ENCODE data around the gene ERGIC1. TPM values are rescaled to one million over a fixed set of nuclear protein-coding genes. Genes with fewer than 3 reads are reported as not detected.
"Not testable (repeated sequence)": the region's sequence is repeated elsewhere in the genome, so short reads cannot be mapped to it uniquely, and the experiment has no call there.

ERGIC1 gene
- total RNA-seq, 1 donor from 2014 or later = 105 TPM

DNA sequence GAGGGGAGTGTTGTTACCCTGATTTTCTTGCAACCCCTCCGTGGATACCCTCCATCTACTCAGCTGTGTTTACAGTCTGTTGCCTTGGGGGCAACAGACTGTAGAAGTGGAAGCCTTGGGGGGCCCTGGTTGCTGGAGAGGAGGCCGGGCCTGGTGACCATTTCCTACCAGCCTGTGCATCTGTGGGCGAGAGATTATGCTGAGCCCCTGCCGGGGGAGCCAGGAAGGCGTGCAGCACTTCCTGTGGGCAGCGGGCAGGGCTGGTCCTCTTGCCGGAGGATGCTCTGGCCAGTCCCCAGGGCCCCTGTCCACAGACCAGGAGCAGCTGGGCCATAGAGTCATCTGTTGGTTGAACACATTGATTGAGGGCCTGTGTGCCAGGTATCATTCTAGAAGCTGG, 11.1 kb downstream of the ERGIC1 start:
- Histone ChIP-seq H3K27me3 (ENCODE audit: control insufficient read depth, insufficient read depth, low read length) (no peaks in the 10 kb centered on the region), H3K36me3 (ENCODE audit: control insufficient read depth, insufficient read depth, low read length) (peaks cover 8% of the 10 kb centered on the region), H3K4me3 (ENCODE audit: low read depth, low read length) (no peak overlapping the region)
- DNase-seq (ENCODE audit: low read depth) = no peak
- TF ChIP-seq CTCF (IDR thresholded peaks at IDR 0.05; ENCODE audit: insufficient read depth, low read length, severe bottlenecking) = no peak
- FAIRE-seq = no peak

DNA sequence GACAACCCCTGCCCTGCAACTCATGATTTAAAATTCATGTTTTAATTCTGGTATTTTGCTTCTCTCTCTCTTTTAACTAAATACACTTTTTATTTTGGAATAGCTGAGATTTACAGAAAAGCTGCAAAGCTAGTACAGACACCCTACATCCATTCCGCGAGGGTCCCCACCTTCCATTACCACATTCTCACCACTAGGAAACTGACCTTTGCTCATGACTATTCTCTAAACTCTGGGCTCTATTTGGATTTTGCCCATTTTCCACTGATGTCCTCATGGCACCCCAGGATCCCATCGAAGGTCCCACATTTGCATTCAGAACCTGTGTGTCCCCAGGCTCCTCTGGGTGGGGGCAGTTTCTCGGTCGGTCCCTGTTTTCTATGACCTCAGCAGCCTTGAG, 11.5 kb downstream of the ERGIC1 start:
- Histone ChIP-seq H3K36me3 (ENCODE audit: control insufficient read depth, insufficient read depth, low read length) (peaks cover 8% of the 10 kb centered on the region), H3K4me3 (ENCODE audit: low read depth, low read length) (no peak overlapping the region), H3K27me3 (ENCODE audit: control insufficient read depth, insufficient read depth, low read length) (no peaks in the 10 kb centered on the region)
- FAIRE-seq (no peak), DNase-seq (ENCODE audit: low read depth) (no peak)
- TF ChIP-seq CTCF (IDR thresholded peaks at IDR 0.05; ENCODE audit: insufficient read depth, low read length, severe bottlenecking) = no peak

GRCh38 chr5:172846249-172846648, 12.2 kb downstream of the ERGIC1 start:
- Histone ChIP-seq H3K27me3 (ENCODE audit: control insufficient read depth, insufficient read depth, low read length) (no peaks in the 10 kb centered on the region), H3K4me3 (ENCODE audit: low read depth, low read length) (no peak overlapping the region), H3K36me3 (ENCODE audit: control insufficient read depth, insufficient read depth, low read length) (peaks cover 6% of the 10 kb centered on the region)
- TF ChIP-seq CTCF (IDR thresholded peaks at IDR 0.05; ENCODE audit: insufficient read depth, low read length, severe bottlenecking) = no peak
- DNase-seq (ENCODE audit: low read depth) (peak; percentile 34), FAIRE-seq (no peak)

- no peak overlapping the region for H3K4me3 ChIP-seq (ENCODE audit: low read depth, low read length)
- no peak for DNase-seq (ENCODE audit: low read depth)
- TF ChIP-seq CTCF (IDR thresholded peaks at IDR 0.05; ENCODE audit: insufficient read depth, low read length, severe bottlenecking) = no peak
- no peaks in the 10 kb centered on the region for H3K27me3 ChIP-seq (ENCODE audit: control insufficient read depth, insufficient read depth, low read length)
- peaks cover 6% of the 10 kb centered on the region for H3K36me3 ChIP-seq (ENCODE audit: control insufficient read depth, insufficient read depth, low read length)
- FAIRE-seq = no peak
Observed at GRCh38 chr5:172846677-172847076, 12.6 kb downstream of the ERGIC1 start.

DNA sequence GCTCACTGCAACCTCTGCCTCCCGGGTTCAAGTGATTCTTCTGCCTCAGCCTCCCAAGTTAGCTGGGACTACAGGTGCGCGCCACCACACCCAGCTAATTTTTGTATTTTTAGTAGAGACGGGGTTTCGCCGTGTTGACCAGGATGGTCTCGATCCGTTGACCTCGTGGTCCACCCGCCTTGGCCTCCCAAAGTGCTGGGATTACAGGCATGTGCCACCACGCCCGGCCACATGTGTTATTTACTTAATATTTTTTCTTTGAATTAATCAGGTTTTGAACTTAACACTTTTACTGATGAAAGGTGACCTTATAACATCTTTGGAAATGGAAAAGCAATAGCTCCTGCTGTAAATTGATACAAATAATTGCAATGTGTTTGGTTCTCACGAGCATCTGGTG, 13.5 kb downstream of the ERGIC1 start:
- H3K36me3 ChIP-seq (ENCODE audit: control insufficient read depth, insufficient read depth, low read length); FAIRE-seq; H3K27me3 ChIP-seq (ENCODE audit: control insufficient read depth, insufficient read depth, low read length); DNase-seq (ENCODE audit: low read depth); H3K4me3 ChIP-seq (ENCODE audit: low read depth, low read length): not testable (repeated sequence)

DNA sequence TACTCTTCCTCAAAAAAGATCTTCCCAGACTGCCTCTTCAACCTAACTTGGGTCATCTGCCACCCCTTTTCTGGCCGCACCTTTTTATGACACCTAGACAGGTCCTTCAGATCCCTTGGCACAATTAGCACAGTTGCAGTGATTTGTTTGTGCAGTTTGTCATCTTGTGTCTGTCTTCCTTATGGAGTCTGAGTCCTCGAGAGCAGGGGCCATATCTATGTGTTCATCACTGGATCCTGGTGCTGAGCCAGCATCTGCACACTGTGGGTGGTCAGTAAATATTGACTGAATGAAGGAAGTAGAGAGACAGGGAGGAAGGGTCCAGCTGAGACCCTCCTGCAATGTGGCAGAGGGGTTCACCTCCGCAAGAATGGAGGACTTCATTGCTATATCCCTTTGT, 14.4 kb downstream of the ERGIC1 start:
- FAIRE-seq (no peak), DNase-seq (ENCODE audit: low read depth) (no peak)

More for the DNA sequence above, 14.4 kb downstream of the ERGIC1 start:
- Histone ChIP-seq H3K27me3 (ENCODE audit: control insufficient read depth, insufficient read depth, low read length) (no peaks in the 10 kb centered on the region), H3K4me3 (ENCODE audit: low read depth, low read length) (no peak overlapping the region), H3K36me3 (ENCODE audit: control insufficient read depth, insufficient read depth, low read length) (peaks cover 5% of the 10 kb centered on the region)
- no peak for TF ChIP-seq CTCF (IDR thresholded peaks at IDR 0.05; ENCODE audit: insufficient read depth, low read length, severe bottlenecking)

Data from bronchial epithelial cell (primary cell).